Epithelial cell of proximal tubule (primary cell): ENCODE measurements around the gene FAM124B. TPM values are rescaled to one million over a fixed set of nuclear protein-coding genes. Genes with fewer than 3 reads are reported as not detected.
"Not testable (repeated sequence)": the region's sequence is repeated elsewhere in the genome, so short reads cannot be mapped to it uniquely, and the experiment has no call there.

Experiments used
- DNase-seq: peaks from one replicate; pipeline ENCODE4 v3.0.0-alpha.2; 2011; ENCODE audit warnings: low read depth
- H3K4me3 ChIP-seq: 2 replicates; pipeline ENCODE4 v1.5.1; 2011; ENCODE audit warnings: low read depth, mild to moderate bottlenecking, low read length
- CTCF ChIP-seq: conservative IDR thresholded peaks from 2 replicates; pipeline ENCODE4 v1.5.1; 2012; ENCODE audit warnings: low read depth, mild to moderate bottlenecking, low read length
- total RNA-seq: library from RNA; depleted of rRNA; stranded (reverse); fragments of >200 nt; gene quantifications from 2 replicates; pipeline ENCODE4 v1.2.3, GENCODE V29; 2015

The FAM124B gene
- total RNA-seq, 1 donor from 2014 or later, result not detected

GRCh38 chr2:224400174-224400810 lies 1.6 kb downstream of the FAM124B start:
- no peak for DNase-seq
- H3K4me3 ChIP-seq, result no peak overlapping the region
- no peak for TF ChIP-seq CTCF

GRCh38 chr2:224398289-224398688 lies 3.6 kb downstream of the FAM124B start:
- DNase-seq, result no peak
- TF ChIP-seq CTCF, result no peak

GRCh38 chr2:224397100-224397499 lies 4.8 kb downstream of the FAM124B start:
- not testable (repeated sequence) for DNase-seq, H3K4me3 ChIP-seq

More at GRCh38 chr2:224398289-224398688, 3.6 kb downstream of the FAM124B start:
- no peak overlapping the region for H3K4me3 ChIP-seq

GRCh38 chr2:224395620-224396390 lies 6.1 kb downstream of the FAM124B start:
- TF ChIP-seq CTCF, result no peak
- DNase-seq, result no peak
- H3K4me3 ChIP-seq, result no peak overlapping the region

GRCh38 chr2:224393157-224393872 lies 8.6 kb downstream of the FAM124B start:
- no peak overlapping the region for H3K4me3 ChIP-seq
- no peak for TF ChIP-seq CTCF
- DNase-seq, result no peak

GRCh38 chr2:224392545-224392944 lies 9.4 kb downstream of the FAM124B start:
- H3K4me3 ChIP-seq, result no peak overlapping the region
- DNase-seq, result no peak
- no peak for TF ChIP-seq CTCF

GRCh38 chr2:224389317-224389716 lies 12.6 kb downstream of the FAM124B start:
- no peak for DNase-seq
- TF ChIP-seq CTCF, result no peak
- no peak overlapping the region for H3K4me3 ChIP-seq
